Mesothelial cell of epicardium (in vitro differentiated cells): ENCODE measurements around the gene BIRC3. TPM values are rescaled to one million over a fixed set of nuclear protein-coding genes. Genes with fewer than 3 reads are reported as not detected.
A peak's percentile ranks its signal among the peaks of the same experiment; 100 is the strongest.

ENCODE experiments used
- DNase-seq, 2 experiments: peaks; one replicate each; pipeline ENCODE4 v3.0.0; 2021; ENCODE audit warnings: low spot score in 2 of 2; ENCODE audit not compliant: unreplicated experiment in 2 of 2
- H3K27ac Mint-ChIP-seq: 2 replicates; pipeline ENCODE4 v1.8.0; 2021; ENCODE audit warnings: mixed read lengths
- H3K27me3 Mint-ChIP-seq: 2 replicates; pipeline ENCODE4 v1.8.0; 2021; ENCODE audit warnings: low read depth, mixed read lengths
- H3K36me3 Mint-ChIP-seq: 2 replicates; pipeline ENCODE4 v1.8.0; 2021; ENCODE audit warnings: mixed read lengths
- H3K4me1 Mint-ChIP-seq: 2 replicates; pipeline ENCODE4 v1.8.0; 2021; ENCODE audit warnings: mixed read lengths
- H3K4me3 Mint-ChIP-seq: 2 replicates; pipeline ENCODE4 v1.8.0; 2021; ENCODE audit warnings: mild to moderate bottlenecking, moderate library complexity, mixed read lengths
- H3K9me3 Mint-ChIP-seq: 2 replicates; pipeline ENCODE4 v1.8.0; 2021; ENCODE audit warnings: mixed read lengths
- CTCF ChIP-seq: fragments of 200-600 bp; sonication (generic); IDR thresholded peaks from one replicate; pipeline ENCODE4 v1.5.0; 2021; ENCODE audit warnings: antibody characterized with exemption; ENCODE audit not compliant: unreplicated experiment
- total RNA-seq: library from RNA; stranded (reverse); gene quantifications from 3 replicates; pipeline ENCODE4 v1.2.1, GENCODE V29; 2021

Gene BIRC3
- total RNA-seq, 1 donor from 2014 or later, result 1.4 TPM

DNA sequence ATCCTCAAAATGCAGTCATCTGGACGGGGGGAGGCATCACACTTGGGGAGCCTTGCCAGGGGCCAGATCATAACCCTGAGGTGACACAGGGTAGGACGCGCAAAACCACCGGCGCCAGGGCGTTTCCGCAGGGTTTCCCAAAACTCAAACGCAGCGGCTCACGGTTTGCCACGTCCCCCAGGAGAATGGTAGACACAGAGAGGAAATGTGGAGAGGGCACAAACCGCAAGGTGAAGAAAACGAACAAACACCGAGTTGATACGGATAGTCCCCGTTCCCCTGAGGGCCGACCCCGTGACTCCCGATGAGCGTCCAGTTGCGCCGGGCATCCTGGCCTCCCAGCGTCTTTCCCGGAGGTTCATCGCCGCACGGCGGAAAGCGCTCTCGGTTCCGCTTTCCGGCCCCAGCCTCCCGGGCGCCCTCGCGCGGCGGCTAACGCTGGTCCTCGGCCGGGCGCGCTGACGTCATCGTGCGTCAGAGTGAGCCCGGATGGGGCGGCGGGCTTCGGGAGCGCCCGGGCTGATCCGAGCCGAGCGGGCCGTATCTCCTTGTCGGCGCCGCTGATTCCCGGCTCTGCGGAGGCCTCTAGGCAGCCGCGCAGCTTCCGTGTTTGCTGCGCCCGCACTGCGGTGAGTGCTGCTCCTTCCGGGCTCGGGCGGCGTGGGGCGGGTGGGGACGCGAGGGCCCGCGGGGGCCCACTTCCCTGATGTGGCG, 29.6 kb downstream of the BIRC3 start, which contains the start of gene BIRC2:
Gene BIRC2, plus strand, starts transcription at position 467 of the 714 bp plus-strand sequence. CDS start 2,641 bp downstream, outside the sequence.
- peaks cover 24% of the 10 kb centered on the region for H3K4me1 Mint-ChIP-seq
- peak within 1 kb of the TSS; percentile 96 for H3K4me3 Mint-ChIP-seq
- peak; percentile 61 for TF ChIP-seq CTCF
- no peaks in the 10 kb centered on the region for H3K9me3 Mint-ChIP-seq
- peak within 1 kb of the TSS; percentile 99 for H3K27ac Mint-ChIP-seq
- peak; percentile 94 to 98 for DNase-seq
- no peaks in the 10 kb centered on the region for H3K27me3 Mint-ChIP-seq
- H3K36me3 Mint-ChIP-seq, result peaks cover 7% of the 10 kb centered on the region

DNA sequence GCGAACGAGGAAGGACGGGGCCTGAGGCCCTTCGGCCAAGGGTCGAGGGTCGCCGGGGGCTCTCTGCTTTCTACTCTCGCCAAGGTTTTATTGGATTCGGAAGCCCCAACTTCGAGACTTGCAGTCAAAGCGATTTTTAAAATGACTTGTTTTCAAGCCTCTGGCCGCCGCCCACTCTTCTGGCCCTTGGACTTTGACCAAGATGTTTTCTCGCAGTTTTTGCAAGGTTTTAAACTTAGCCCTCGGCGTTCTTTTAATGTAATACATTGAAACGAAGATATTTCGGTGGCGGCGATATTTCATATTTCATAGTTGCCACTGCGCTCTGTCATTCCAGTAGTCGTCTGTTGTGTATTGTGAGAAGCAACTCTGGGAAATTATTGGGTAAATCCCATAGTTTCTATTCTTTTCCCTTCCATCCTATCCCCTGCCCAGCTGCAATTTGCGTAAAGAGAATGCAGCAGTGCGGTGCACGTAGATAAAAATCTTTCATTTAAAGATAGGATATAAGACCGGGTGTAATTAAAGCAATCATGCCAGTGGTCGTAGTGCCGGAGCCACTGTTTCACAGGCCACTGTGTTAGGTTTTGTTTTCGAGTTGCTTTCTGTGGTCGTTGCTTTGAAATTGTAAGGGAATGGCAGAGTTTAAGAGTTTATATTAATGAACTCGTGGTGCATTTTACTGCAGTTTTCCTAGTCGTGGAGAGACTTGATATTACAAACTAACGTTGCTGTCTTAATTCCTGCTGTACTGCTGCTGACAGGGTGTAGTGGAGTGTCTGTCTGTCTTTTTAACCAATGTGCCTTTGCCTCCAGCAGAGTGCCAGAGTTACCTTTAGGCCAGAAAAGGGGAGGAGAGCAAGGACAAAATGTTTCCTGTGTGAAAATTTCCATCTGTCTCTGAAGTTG, 30.4 kb downstream of the BIRC3 start:
- DNase-seq, result no peak
- no peak for TF ChIP-seq CTCF

DNA sequence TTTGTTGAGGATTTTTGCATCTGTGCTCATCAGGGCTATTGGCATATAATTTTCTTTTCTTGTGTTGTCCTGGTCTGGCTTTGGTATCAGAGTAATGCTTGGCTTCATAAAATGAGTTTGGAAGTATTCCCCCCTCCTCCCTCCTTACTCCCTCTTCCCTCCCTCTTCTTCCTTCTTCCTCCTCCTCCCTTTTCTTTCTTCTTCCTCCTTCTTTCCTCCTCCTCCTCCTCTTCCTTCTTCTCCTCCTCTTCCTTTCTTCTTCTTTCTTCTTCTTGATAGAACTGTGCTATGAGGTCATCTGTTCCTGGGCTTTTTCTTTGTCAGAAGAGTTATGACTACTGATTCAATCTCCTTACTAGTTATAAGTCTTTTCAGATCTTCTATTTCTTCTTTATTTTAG, 39.8 kb downstream of the BIRC3 start:
- no peak overlapping the region for H3K27ac Mint-ChIP-seq
- peaks cover 42% of the 10 kb centered on the region for H3K9me3 Mint-ChIP-seq
- H3K27me3 Mint-ChIP-seq, result no peaks in the 10 kb centered on the region
- H3K4me3 Mint-ChIP-seq, result no peak overlapping the region
- TF ChIP-seq CTCF, result no peak
- no peak for DNase-seq
- no peaks in the 10 kb centered on the region for H3K4me1 Mint-ChIP-seq
- peaks cover 67% of the 10 kb centered on the region for H3K36me3 Mint-ChIP-seq

More for the DNA sequence above, 30.4 kb downstream of the BIRC3 start:
- H3K4me1 Mint-ChIP-seq, result peaks cover 24% of the 10 kb centered on the region
- H3K4me3 Mint-ChIP-seq, result peak overlapping the region; percentile 96
- H3K27ac Mint-ChIP-seq, result peak overlapping the region; percentile 99
- no peaks in the 10 kb centered on the region for H3K9me3 Mint-ChIP-seq
- H3K27me3 Mint-ChIP-seq, result no peaks in the 10 kb centered on the region
- peaks cover 7% of the 10 kb centered on the region for H3K36me3 Mint-ChIP-seq

- H3K4me3 Mint-ChIP-seq, result no peak overlapping the region
- no peak overlapping the region for H3K27ac Mint-ChIP-seq
- no peak for TF ChIP-seq CTCF
- H3K9me3 Mint-ChIP-seq, result peaks cover 40% of the 10 kb centered on the region
- H3K4me1 Mint-ChIP-seq, result no peaks in the 10 kb centered on the region
- no peak for DNase-seq
- peaks cover 71% of the 10 kb centered on the region for H3K36me3 Mint-ChIP-seq
- no peaks in the 10 kb centered on the region for H3K27me3 Mint-ChIP-seq
Observed at GRCh38 chr11:102359372-102359771, 42.1 kb downstream of the BIRC3 start.

GRCh38 chr11:102360681-102361080, 43.4 kb downstream of the BIRC3 start:
- H3K36me3 Mint-ChIP-seq, result peaks cover 64% of the 10 kb centered on the region
- no peak overlapping the region for H3K4me3 Mint-ChIP-seq
- no peak for TF ChIP-seq CTCF
- DNase-seq, result no peak
- H3K27ac Mint-ChIP-seq, result no peak overlapping the region
- H3K4me1 Mint-ChIP-seq, result no peaks in the 10 kb centered on the region
- no peaks in the 10 kb centered on the region for H3K27me3 Mint-ChIP-seq
- peaks cover 28% of the 10 kb centered on the region for H3K9me3 Mint-ChIP-seq
